GM12801 (cell line): ENCODE data around the gene FTSJ1.

Source experiments
- TF ChIP-seq, protein P1 (sequence below): IDR thresholded peaks from one replicate; pipeline ENCODE4 v1.5.1; 2011; ENCODE audit warnings: control low read depth; ENCODE audit not compliant: insufficient read length; ENCODE audit errors: extremely low read depth

The FTSJ1 gene

GRCh38 chrX:48482526-48482925, 6.5 kb downstream of the FTSJ1 start:
- TF ChIP-seq, protein P1, sequence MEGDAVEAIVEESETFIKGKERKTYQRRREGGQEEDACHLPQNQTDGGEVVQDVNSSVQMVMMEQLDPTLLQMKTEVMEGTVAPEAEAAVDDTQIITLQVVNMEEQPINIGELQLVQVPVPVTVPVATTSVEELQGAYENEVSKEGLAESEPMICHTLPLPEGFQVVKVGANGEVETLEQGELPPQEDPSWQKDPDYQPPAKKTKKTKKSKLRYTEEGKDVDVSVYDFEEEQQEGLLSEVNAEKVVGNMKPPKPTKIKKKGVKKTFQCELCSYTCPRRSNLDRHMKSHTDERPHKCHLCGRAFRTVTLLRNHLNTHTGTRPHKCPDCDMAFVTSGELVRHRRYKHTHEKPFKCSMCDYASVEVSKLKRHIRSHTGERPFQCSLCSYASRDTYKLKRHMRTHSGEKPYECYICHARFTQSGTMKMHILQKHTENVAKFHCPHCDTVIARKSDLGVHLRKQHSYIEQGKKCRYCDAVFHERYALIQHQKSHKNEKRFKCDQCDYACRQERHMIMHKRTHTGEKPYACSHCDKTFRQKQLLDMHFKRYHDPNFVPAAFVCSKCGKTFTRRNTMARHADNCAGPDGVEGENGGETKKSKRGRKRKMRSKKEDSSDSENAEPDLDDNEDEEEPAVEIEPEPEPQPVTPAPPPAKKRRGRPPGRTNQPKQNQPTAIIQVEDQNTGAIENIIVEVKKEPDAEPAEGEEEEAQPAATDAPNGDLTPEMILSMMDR: no peak

- TF ChIP-seq, protein P1: no peak
These were observed 11.4 kb downstream of the FTSJ1 start for GRCh38 chrX:48487362-48487798.

- TF ChIP-seq, protein P1: no peak
These were observed 12.0 kb downstream of the FTSJ1 start for GRCh38 chrX:48488034-48488433.

- TF ChIP-seq, protein P1: no peak
These were observed 13.3 kb downstream of the FTSJ1 start for GRCh38 chrX:48489296-48489695.

- TF ChIP-seq, protein P1: no peak
These were observed 13.9 kb downstream of the FTSJ1 start for GRCh38 chrX:48489892-48490291.

GRCh38 chrX:48490661-48491060, 14.7 kb downstream of the FTSJ1 start:
- TF ChIP-seq, protein P1: no peak

- TF ChIP-seq, protein P1: no peak
These were observed 15.8 kb downstream of the FTSJ1 start for GRCh38 chrX:48491809-48492208.
